Stimulated activated naive CD4-positive, alpha-beta T cell treated with Interleukin-2 at 50 U/mL for 16 hours (primary cell): Measurements from ENCODE around the gene ZNF469.

Source experiments
- DNase-seq: peaks from one replicate; lab custom pipeline; 2025; lab: John Stamatoyannopoulos, UW

The ZNF469 gene

DNA sequence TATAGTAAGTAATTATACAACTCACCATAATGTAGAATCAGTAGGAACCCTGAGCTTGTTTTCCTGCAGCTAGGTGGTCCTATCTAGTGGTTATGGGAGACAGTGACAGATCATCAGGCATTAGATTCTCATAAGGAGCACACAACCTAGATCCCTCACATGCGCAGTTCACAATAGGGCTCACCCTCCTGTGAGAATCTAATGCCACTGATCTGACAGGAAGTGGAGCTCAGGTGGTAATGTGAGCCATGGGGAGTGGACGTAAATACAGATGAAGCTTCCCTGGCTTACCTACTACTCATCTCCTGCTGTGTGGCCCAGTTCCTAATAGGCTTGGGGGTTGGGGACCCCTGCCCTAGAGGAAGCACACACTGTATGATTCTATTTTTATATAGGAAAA lies 21.8 kb upstream of the ZNF469 start:
- no peak for DNase-seq

DNA sequence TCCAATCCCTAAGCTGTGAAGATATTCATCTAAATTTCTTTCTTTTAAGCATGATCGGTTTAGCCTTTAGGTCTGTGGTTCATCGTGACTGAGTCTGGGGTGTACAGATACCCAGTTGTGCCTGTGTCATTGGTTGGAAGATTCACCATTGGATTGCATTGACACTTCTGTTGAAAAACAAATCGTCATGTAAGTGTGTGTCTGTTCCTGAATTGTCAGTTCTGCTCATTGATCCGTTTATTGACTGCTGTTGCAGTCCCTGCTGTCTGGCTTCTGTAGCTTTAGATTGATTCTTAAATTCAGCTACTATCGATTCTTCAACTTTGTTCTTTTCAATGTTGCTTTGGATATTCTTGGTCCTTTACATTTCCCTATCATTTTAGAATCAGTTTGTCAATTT lies 21.0 kb upstream of the ZNF469 start:
- no peak for DNase-seq

DNA sequence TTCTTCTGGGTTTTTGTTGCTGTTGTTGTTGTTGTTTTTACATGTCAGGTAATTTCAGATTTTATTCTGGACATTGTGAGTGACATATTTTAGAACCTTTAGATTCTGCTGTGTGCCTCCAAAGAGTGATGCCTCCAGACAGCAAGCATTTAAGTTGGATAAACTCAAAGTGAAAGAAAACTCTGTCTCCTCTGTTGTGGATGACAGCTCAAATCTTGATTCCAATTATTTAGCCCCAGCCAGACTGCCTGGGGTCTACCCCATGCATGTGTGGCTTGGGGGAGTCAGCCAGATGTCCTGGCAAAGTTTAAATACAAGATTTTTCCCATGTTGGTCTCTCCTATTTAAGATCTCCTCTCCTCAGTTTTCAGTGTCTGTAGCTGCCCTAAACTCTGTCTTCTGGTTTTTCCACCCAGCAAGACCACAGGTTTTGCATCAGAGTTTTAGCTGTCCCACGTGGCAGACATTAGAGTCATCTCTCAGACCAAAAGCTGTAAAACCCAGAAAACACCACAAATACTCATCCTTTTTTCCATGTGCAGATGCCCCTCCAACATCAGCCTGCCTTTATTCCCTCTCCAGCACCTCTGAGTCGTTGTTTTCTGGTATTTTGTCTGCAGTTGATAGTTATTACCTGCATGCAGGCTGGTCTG lies 19.4 kb upstream of the ZNF469 start:
- no peak for DNase-seq

DNA sequence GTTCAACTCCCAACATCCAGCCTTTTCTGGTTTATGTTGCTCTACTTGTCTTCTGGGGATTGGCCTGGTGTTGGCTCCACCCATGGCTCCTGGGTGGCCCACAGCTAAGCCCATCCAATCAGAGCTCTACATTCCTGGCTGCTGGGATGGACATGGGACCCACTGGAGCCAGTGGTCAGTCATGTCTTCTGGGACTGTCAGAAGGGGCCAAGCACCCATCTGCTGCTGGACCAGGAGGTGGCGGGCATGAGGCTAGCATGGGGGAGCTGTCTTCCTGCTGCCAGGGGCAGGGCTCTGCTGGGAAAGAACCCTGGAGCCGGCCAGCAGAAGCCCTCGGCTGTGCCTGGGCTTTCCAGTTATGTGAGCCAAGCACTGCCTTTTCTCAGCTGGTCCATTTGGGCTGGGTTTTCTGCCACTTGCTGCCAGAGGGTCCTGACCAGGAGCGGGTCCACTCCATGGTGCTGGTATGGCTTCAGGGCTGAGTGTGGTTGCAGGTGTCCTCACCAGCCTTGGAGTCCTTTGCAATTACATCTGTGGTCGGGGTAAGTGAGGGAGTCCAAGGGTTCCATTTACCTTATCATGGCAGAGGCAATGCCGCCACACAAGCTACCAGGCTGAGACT lies 17.4 kb upstream of the ZNF469 start:
- no peak for DNase-seq

DNA sequence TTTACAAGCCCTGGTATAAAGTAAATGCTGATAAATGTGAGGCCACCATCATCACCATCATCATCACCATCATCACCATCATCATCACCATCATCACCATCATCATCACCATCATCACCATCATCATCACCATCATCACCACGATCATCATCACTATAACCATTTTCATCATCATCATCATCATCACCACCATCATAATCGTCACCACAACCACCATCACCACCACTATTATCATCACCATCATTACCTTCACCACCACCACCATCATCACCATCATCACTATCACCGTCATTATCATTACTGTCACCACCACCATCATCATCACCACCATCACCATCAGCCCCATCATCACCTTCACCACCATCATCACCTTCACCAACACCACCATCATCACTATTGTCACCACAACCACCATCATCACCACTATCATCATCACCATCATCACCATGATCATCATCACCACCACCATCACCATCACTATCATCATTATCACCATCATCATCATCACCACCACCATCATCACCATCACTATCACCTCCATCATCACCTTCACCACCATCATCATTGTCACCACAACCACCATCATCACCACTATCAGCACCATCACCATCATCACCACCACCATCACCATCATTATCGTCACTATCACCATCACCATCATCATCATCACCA lies 16.6 kb upstream of the ZNF469 start:
- no peak for DNase-seq

DNA sequence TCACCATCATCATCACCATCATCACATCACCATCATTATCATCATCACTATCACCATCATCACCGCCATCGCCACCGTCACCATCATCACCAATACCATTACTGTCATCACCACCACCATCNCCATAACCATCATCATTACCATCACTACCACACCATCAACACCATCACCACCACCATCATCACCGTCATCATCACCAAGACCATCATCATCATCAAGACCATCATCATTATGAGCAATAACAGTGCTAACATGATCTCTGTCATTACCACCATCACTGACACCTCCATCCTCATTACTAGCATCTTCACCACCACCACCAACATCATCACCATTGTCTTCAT lies 16.1 kb upstream of the ZNF469 start:
- no peak for DNase-seq

DNA sequence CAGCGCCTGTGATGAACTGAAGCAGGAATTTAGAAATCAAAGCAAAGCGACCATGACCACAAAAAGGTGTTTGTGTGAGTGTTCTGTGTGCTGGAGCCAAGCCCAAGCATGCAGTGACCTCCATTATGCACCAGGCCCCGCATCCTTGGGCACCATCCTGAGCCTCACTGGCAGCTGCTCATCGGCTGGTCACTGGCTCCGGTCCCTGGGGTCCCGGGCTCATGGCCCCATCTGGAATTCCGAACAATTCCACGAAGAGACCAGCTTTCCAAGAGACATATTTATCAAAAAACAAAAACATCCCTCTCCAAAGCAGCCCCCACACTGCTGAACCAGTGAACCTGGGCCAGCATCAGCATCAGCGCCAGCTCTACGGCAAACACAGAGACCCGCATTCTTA lies 15.2 kb upstream of the ZNF469 start:
- DNase-seq = no peak

DNA sequence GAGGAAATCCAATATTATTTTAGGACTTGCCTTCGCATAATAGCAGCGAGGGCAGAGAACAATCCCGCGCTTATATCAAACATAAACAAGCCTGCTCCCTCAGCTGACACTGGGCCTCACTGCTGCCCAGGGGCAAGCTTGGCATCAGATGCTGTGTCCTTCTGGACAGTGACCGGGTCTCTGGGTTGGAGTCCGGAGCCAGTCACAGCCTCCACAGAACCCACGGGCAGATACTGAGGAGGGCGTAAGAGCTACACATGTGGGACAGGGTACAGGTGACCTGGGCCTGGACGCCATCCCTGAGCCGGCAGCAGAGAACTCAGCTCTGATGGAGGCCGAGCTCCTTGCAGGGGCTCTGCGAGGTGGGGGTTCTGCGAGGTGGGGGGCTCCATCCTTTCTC lies 14.7 kb upstream of the ZNF469 start:
- no peak for DNase-seq

DNA sequence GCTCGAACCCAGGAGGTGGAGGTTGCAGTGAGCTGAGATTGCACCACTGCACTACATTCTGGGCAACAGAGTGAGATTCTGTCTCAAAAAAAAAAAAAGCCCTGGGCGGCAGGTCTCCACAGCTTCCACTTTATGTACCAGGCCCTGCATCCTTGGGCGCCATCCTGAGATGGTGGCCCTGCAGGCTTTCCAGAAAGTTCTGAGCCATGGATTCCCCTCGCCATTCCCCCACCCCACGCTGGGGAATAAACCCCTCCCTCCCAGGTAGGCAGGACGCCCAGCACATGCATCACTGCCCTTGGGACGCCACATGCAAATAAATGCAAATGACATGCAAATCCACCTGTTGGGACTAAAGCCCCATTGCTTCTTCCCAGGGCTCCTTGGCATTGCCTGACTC lies 13.8 kb upstream of the ZNF469 start:
- no peak for DNase-seq

DNA sequence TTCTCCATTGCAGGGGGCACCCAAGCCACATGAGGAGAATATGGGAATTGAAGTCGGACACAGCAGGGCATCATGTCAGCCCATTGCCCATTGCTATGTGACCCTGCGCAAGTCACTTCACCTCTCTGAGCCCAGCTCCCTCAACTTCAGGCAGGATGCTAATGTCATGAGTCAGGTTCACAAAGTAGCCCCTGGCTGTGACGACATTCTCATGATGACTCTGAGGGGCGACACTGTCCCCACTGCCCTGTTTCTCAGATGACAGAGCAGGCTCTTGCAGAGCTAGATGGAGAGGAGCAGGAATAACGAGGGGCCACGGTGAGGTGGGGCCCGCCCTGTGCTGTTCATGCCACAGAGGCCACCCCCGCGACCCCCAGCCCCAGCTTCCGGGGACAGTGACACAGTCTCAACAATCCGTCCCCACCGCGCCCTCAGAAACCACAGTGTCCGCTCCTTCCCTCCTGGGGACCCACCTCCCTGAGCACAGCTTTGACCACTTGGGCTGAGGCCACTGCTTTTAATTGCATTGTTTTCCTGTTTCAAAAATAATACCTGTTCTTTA lies 13.2 kb upstream of the ZNF469 start:
- DNase-seq = no peak

DNA sequence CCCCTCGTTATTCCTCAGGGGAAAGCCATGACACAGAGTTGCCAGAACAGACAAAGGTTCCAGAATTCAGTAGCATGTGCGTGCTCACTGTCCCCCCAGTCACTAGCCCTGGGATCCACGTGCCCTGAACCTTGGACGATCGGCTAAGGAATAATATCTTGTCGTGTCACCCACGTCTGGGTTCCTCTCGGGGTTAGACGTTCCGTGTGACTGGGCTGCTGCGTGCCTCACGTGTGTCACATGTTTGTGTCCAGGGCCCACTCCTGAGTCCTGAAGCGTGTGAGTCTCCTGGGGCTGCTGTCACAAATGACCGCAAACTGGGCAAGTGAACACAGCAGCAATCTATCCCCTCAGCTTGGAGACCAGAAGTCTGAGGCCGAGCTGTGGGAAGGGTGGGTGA lies 12.4 kb upstream of the ZNF469 start:
- no peak for DNase-seq

DNA sequence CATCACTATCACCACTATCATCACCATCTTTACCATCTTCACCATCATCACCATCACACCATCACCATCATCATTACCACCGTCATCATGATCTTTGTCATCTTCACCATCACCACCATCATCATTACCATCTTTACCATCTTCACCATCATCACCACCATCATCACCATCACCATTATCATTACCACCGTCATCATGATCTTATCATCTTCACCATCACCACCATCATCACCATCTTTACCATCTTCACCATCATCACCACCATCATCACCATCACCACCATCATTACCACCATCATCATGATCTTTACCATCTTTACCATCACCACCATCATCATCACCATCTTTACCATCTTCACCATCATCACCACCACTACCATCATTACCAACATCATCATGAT lies 10.2 kb upstream of the ZNF469 start:
- DNase-seq = no peak

DNA sequence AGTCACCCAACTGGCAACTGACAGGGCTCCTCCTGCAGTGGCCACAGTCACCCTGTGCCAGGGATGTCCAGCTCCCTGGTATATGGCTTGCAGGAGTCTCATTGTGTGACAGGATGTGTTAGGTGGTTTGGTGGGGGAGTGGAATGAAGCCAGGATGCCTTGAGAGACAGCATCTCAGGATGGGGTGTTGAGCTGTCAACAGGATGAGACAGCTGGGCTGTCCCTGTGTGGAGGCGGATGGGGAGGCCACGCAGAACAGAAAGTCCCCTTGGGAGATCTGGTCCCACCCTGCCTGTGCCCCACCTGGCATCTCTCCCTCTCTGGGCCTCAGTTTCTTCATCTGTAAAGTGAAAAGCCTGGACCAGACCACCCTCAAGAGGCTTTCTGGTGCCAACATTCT lies 9.5 kb upstream of the ZNF469 start:
- DNase-seq = no peak

DNA sequence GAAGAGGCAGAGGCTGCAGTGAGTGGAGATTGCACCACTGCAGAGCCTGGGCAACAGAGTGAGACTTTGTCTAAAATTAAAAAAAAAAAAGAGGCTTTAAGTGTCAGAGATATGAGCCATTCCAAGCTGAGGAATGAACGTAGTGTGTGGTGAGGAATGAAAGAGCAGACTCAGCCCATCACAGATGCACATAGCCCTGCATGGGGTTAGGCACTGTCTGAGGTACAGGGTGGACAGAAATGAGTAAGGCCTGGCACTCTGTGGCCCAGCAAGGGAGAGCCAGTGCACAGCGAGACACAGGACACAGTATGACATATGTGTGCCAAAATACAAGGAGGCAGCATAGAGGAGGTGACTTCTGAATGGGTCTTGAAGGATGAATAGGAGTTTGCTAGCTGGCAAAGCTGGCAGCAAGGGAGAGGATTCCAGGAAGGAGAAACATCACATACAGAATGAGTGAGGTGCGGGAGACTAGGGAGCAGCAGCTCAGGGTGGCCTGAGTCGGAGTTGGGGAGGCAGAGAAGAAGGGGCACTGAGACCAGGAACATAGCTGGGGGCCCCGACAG lies 8.7 kb upstream of the ZNF469 start:
- no peak for DNase-seq

DNA sequence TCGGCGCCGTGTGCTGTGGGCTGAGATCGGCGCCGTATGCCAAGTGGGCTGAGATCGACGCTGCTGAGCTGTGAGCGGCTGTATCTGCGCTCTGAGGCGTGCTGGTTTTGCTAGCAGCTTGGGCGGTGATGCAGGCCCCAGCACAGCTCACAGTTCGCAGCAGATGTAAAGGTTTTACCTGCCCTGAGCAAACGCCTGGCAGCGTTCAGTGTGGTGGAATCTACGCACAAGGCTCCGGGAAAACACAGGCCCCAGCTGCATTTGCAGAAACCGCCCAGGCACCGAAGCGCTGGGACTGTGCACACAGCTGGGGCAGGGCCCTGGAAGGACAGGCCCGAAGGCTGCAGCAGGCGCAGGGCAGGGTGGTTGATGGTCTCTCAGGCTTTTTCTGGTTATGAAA lies 8.0 kb upstream of the ZNF469 start:
- no peak for DNase-seq

DNA sequence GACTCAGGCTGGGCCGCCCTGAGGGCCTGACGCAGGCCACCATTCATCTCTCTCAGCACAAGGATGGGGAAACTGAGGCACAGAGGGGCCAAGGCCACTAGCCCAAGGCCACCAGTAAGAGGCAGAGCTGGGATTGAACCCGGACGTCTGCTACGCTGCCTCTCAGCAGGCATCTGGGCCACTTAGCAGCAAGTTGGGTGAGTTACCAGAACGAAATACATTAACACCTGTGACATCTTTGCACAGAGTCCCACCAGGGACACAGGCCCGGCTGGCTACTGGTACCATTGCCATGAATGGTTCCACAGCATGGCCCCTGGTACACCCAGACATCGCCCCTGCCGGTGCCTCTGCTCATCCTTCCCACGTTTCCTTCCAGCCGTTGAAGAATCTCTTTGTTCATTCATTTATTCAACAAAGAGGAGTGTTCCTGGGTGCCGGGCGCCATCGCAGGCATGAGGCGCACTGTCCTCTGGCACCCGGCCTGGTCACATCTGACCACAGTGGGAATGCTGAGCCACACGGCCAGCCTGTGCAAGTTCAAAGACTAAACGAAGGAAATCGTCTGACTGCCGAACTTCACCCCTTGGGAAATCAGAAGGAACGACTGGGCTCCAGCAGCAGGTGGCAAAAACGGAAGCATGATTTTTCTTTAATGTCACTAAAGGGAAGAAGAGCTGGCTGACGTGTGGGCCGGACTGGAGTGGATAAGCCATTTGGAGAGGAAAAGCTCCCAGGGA lies 7.4 kb upstream of the ZNF469 start:
- DNase-seq = no peak

DNA sequence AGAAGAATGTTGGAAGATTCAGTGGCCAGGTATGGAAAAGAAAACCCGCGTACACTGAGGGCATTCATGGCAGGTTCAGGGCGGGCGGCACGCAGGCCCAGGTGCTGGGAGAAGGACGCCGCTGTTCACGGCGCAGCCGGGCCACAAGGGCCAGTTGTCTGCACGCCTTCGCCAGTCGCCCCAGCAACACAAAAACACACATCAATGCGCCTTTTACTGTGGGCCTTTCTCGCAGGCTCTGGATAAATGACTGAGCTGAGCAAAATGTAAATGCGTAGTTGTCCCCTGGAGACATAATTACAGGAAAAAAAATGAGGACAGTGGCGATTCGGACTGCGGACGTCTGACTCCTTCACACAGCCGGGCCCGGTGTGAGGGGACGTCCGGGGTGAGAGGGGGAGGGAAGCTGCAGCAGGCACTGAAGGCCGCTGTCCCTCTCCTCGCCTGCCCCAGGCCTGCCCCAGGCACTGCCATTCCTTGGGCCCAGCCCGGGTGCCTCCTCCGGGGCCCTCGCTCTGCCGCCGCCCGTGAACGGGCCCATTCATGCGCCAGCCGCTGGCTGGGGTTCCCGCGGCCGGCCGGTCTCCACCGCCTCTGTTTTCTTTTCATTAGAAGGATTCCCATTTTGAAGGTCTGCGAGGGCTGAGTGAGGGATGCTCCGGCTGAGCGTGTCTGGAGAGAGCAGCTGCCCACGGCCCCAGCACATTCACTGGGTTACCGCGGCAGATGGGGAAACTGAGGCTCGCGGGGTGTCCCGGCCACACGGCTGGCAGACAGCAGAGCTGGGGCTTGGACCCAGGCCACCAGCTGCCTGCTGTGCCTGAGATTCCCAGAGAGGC lies 6.5 kb upstream of the ZNF469 start:
- no peak for DNase-seq

DNA sequence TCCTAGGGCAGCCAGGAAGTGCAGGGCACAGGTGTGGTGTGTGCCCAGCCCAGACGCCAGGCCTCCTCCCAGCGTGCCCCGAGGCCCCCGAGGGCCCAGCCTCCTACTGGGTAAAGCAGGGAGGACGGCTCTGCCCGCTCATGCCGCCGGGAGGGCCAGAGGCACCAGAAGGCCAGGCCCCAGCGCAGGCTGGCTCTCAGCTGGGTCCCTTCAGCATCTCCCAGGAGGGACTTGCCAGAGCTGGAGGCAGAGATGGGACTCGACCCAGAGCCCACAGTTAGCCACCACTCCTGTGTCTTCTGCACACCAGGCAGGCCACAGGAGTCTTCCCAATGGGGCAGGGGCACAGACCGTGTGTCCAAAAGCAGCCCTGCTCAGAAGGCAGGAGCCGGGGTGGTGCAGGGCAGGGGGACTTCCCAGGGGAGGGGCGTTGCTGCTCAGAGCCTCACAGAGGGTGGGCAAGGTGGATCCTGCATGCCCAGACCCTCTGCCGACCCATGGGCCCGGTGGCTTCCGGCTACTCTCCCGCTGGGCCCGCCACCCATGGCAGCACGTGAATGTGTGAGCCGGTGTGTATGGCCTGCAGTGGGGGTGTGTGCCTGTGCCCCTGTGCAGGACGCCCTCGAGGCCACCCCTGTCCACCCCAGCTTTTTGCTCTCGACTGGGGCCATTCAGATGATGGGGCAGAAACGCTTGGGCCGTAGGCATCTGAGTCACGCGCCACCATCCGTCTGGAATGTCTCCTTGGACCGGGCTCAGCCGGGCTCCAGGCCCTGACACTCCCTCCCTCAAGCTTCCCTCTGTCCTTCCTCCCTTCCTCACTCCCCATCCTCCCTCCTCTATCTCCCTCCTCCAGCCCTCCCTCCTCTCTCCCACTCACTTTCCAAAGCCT lies 5.7 kb upstream of the ZNF469 start:
- no peak for DNase-seq

DNA sequence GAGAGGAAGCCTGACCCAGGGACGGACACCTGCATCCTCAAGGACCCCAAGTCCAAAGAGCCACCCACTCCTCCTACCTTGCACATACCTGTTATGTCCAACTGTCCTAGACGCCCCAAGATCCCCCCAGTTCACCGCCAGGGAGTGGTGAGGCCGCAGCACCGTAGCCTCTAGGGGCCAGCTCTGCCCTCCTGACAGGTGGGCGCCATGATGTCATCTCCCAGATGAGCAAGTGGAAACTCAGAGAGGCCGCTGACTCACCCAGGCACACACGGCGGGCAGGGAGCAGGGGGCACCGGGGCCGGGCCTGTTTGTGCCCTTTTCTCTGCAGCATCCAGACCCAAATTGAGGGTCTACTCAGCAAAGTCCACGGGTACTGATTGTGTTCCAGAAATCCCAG lies 4.8 kb upstream of the ZNF469 start:
- DNase-seq = no peak

DNA sequence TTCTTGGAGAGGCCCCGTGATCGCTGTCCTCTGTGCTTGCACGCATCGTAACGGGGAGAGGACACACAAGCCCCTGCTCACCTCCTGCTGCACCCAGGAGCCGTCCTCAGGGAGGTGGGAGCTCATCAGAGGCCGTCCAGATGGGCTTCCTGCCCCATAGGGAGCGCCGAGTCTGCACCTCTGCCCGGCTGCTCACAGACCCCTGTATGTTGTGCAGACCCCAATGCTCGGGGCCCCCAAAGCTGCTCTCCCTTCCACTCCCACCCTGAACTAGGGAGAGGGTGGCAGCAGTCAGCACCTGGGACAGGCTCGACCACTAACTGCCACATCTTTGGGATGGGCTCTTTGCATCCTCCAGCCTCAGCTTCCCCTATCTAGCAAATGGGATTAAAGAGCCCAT lies 4.4 kb upstream of the ZNF469 start:
- DNase-seq = no peak
